Body of pancreas (tissue), 4 donors: ENCODE measurements around the gene NEU4. TPM values are rescaled to one million over a fixed set of nuclear protein-coding genes. Genes with fewer than 3 reads are reported as not detected.
"Not testable (repeated sequence)": the region's sequence is repeated elsewhere in the genome, so short reads cannot be mapped to it uniquely, and the experiment has no call there.

Source experiments
- ATAC-seq: fragments of 150-250 bp; one replicate; pipeline ENCODE4 v1.9.1; 2016
- DNase-seq, 4 donors: peaks; one replicate each; pipeline ENCODE4 v3.0.0-alpha.2; 2019
- H3K27ac ChIP-seq, 4 donors: fragments of 200-600 bp; sonication (generic); 1 replicate in 3 of 4; 2 replicates in 1 of 4; pipeline versions ENCODE4 v1.5.1 to v1.6.1; 2016 to 2019; ENCODE audit warnings: mild to moderate bottlenecking in 1 of 4, mixed read lengths in 1 of 4, moderate library complexity in 1 of 4
- H3K27me3 ChIP-seq, 2 donors: fragments of 200-600 bp; sonication (generic); one replicate each; pipeline ENCODE4 v1.6.0; 2016; ENCODE audit warnings: mild to moderate bottlenecking in 1 of 2
- H3K36me3 ChIP-seq, 2 donors: fragments of 200-600 bp; sonication (generic); replicated peaks in 1 of 2; 2 replicates each; pipeline ENCODE4 v1.5.1; 2016; ENCODE audit warnings: low read depth in 2 of 2; ENCODE audit not compliant: insufficient read depth in 1 of 2
- H3K4me1 ChIP-seq: fragments of 200-600 bp; sonication (generic); one replicate; pipeline ENCODE4 v1.6.0; 2016
- H3K4me3 ChIP-seq, 2 donors: fragments of 200-600 bp; sonication (generic); 1 replicate in 1 of 2; 2 replicates in 1 of 2; pipeline ENCODE4 v1.5.1; 2016 to 2019
- H3K9me3 ChIP-seq, 3 donors: fragments of 200-600 bp; sonication (generic); 1 replicate in 2 of 3; 2 replicates in 1 of 3; pipeline ENCODE4 v1.5.1; 2016
- POLR2A ChIP-seq, 3 donors: fragments of 450-650 bp; IDR thresholded peaks; one replicate each; pipeline ENCODE4 v1.6.1; 2016; ENCODE audit warnings: antibody characterized with exemption in 3 of 3, mild to moderate bottlenecking in 2 of 3
- WGBS, 2 donors: methylation state at CpG; one replicate each; pipeline ENCODE4 v1.1.5; 2017; 5-methylcytosine and 5-hydroxymethylcytosine counted together
- intact Hi-C: fragments of 100-400 bp; cut with DNase I; formaldehyde crosslinking; loops from one replicate; pipeline ENCODE4 v1.15.1; 2023
- total RNA-seq, 2 donors: library from RNA; depleted of rRNA; stranded (reverse); fragments of >200 nt; gene quantifications; one replicate each; pipeline ENCODE4 v1.1.0, GENCODE V29; 2016
- TF ChIP-seq, protein P1 (sequence below), 7 experiments: fragments of 450-650 bp in 4 of 7; fragments of 200-600 bp in 3 of 7; sonication (generic) in 3 of 7; IDR thresholded peaks; one replicate each; pipeline ENCODE4 v1.5.1; 2016 to 2019; ENCODE audit warnings: antibody characterized with exemption in 7 of 7

NEU4 gene, protein sequence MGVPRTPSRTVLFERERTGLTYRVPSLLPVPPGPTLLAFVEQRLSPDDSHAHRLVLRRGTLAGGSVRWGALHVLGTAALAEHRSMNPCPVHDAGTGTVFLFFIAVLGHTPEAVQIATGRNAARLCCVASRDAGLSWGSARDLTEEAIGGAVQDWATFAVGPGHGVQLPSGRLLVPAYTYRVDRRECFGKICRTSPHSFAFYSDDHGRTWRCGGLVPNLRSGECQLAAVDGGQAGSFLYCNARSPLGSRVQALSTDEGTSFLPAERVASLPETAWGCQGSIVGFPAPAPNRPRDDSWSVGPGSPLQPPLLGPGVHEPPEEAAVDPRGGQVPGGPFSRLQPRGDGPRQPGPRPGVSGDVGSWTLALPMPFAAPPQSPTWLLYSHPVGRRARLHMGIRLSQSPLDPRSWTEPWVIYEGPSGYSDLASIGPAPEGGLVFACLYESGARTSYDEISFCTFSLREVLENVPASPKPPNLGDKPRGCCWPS
- not detected for total RNA-seq

DNA sequence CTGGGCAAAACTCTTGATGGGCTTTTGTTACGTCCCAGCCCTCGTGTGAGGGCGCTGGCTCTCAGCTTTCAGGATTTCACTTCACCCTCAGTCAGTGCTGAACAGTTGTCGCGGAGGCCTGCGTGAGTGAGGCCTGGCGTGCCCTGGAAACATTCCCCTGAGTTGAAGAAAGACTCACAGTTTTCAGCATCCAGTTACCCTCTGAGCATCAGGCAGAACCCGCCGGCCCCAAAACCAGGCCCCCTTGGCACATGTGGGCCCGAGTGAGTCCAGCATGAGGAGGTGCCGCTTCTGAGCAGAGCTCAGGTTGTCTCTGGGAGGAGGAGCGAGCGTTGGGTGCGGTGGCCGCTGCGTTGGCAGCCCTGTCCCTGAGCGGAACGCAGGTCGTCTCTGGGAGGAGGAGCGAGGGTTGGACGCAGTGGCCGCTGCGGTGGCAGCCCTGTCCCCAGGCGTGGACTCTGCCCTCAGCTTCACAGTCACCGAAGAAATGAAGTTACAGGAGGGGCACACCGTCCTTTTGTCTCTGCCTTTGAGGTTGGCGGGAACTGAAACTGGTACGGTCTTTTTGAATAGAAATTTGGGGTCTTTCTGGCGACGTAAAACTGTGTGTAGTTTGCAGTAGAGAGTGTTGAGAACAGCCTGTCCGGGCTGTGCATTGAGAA lies at the start of gene NEU4:
TSS of gene NEU4 (plus strand) at position 473 of the 662 bp plus-strand sequence. CDS start 5,292 bp downstream, outside the sequence.
- Histone ChIP-seq H3K4me3 (no peak within 1 kb of the TSS), H3K27ac (no peak within 1 kb of the TSS), H3K9me3 (no peaks in the 10 kb centered on the region), H3K27me3 (peaks cover 0 to 8% of the 10 kb centered on the region in 2 donors), H3K4me1 (peaks cover 10% of the 10 kb centered on the region), H3K36me3 (no peaks in the 10 kb centered on the region)
- DNase-seq (no peak), ATAC-seq (no peak)
- no peak for TF ChIP-seq POLR2A (IDR thresholded peaks at IDR 0.05)
- TF ChIP-seq, protein P1, sequence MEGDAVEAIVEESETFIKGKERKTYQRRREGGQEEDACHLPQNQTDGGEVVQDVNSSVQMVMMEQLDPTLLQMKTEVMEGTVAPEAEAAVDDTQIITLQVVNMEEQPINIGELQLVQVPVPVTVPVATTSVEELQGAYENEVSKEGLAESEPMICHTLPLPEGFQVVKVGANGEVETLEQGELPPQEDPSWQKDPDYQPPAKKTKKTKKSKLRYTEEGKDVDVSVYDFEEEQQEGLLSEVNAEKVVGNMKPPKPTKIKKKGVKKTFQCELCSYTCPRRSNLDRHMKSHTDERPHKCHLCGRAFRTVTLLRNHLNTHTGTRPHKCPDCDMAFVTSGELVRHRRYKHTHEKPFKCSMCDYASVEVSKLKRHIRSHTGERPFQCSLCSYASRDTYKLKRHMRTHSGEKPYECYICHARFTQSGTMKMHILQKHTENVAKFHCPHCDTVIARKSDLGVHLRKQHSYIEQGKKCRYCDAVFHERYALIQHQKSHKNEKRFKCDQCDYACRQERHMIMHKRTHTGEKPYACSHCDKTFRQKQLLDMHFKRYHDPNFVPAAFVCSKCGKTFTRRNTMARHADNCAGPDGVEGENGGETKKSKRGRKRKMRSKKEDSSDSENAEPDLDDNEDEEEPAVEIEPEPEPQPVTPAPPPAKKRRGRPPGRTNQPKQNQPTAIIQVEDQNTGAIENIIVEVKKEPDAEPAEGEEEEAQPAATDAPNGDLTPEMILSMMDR (IDR thresholded peaks at IDR 0.05) = no peak
- intact Hi-C loops = no loop called here
- 81% methylated on average over 30 to 31 of the region's 31 CpGs for WGBS, 2 donors

DNA sequence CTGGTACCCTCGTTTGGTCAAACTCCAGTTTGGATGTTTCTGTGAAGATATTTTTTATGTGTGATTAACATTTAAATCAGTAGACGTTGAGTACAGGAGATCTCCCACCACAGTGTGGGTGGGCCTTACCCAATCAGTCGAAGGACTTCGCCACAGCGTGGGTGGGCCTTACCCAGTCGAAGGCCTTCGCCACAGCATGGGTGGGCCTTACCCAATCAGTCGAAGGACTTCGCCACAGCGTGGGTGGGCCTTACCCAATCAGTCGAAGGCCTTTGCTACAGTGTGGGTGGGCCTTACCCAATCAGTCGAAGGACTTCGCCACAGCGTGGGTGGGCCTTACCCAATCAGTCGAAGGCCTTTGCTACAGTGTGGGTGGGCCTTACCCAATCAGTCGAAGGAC lies 49.1 kb upstream of the NEU4 start:
- intact Hi-C loops = not testable (repeated sequence)
- DNase-seq = peak in 1 of 4 donors; percentile 3

DNA sequence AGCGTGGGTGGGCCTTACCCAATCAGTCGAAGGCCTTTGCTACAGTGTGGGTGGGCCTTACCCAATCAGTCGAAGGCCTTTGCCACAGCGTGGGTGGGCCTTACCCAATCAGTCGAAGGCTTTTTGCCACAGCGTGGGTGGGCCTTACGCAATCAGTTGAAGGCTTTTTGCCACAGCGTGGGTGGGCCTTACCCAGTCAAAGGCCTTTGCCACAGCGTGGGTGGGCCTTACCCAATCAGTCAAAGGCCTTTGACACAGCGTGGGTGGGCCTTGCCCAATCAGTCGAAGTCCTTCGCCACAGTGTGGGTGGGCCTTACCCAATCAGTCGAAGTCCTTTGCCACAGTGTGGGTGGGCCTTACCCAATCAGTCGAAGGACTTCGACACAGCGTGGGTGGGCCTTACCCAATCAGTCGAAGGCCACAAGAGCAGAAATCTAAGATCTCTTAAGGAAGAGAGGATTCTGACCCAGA lies 48.7 kb upstream of the NEU4 start:
- no peak overlapping the region for H3K27ac ChIP-seq
- H3K9me3 ChIP-seq = peaks cover 0 to 3% (median 0%) of the 10 kb centered on the region in 3 donors
- no peak overlapping the region for H3K4me3 ChIP-seq
- ATAC-seq = no peak
- intact Hi-C loops = no loop called here
- no peaks in the 10 kb centered on the region for H3K27me3 ChIP-seq
- H3K4me1 ChIP-seq = no peaks in the 10 kb centered on the region
- no peak for DNase-seq
- WGBS, 2 donors = 87 to 100% methylated on average over 4 to 11 of the region's 17 CpGs
- no peak for TF ChIP-seq POLR2A (IDR thresholded peaks at IDR 0.05)
- TF ChIP-seq, protein P1 (IDR thresholded peaks at IDR 0.05) = no peak
- peaks cover 0 to 5% of the 10 kb centered on the region in 2 donors for H3K36me3 ChIP-seq

More for the DNA sequence above, 49.1 kb upstream of the NEU4 start:
- not testable (repeated sequence) for H3K36me3 ChIP-seq, ATAC-seq, H3K27ac ChIP-seq, H3K27me3 ChIP-seq, H3K4me3 ChIP-seq, H3K4me1 ChIP-seq, H3K9me3 ChIP-seq
- 95 to 100% methylated on average over 4 to 11 of the region's 16 CpGs for WGBS, 2 donors

DNA sequence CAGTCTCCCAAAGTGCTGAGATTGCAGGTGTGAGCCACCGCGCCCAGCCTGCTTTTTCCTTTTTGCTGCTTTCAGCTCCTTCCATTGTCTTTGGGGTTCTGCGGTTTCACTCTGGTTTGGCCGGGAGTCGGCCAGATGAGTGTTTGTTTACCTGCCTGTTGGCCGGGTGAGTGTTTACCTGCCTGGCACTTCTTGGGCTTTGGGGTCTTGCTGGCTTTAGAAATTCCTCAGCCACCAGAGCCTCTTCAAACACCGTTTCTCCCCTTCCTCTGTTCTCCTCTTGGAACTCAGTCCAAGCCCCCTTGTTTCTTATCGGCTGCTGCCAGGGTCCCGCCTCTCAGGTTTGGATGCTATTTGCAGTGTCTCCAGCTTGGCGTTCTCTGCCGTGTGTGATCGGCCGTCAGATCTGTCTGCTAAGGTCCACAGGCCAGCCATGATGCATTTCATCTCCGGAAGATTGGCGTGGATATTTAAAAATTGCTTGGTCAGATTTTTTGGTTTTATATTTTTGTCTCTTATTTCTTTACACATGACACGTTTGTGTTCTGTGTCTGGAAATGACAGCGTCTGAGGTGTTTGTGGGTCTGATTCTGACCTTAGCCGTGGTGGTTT lies 46.6 kb upstream of the NEU4 start:
- peak in 1 of 4 donors; percentile 6 for DNase-seq
- Histone ChIP-seq H3K9me3 (peaks cover 0 to 3% (median 0%) of the 10 kb centered on the region in 3 donors), H3K4me1 (no peaks in the 10 kb centered on the region), H3K27me3 (no peaks in the 10 kb centered on the region), H3K4me3 (no peak overlapping the region), H3K36me3 (no peaks in the 10 kb centered on the region), H3K27ac (no peak overlapping the region)
- 78 to 80% methylated on average over 18 of the region's 18 CpGs for WGBS, 2 donors
- intact Hi-C loops = no loop called here
- no peak for ATAC-seq
- TF ChIP-seq POLR2A (IDR thresholded peaks at IDR 0.05) = no peak
- TF ChIP-seq, protein P1 (IDR thresholded peaks at IDR 0.05) = no peak

DNA sequence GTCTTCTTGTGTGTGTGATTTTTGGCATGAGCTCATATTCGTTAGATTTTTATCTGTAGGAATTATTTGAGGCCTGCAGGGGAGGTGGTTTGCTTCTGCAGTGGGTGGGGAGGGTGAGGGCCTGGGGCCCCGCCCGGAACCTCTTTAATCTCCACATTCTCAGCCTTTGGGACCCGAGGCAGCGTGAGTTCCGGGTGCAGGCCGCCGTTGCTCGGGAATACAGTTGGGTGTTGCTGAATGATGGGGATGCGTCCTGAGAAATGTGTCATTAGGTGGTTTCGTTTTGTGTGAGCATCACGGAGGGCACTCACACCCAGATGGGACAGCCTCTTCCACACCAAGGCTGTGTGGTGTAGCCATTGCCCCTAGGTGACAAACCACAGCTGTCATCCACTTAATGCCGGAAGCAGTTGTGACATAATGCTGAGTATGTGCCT lies 46.0 kb upstream of the NEU4 start:
- ATAC-seq (no peak), DNase-seq (peak in 2 of 4 donors; percentile 8 to 29)
- no peaks in the 10 kb centered on the region for H3K27me3 ChIP-seq
- no peaks in the 10 kb centered on the region for H3K36me3 ChIP-seq
- H3K4me1 ChIP-seq = no peaks in the 10 kb centered on the region
- peaks cover 0 to 3% (median 0%) of the 10 kb centered on the region in 3 donors for H3K9me3 ChIP-seq
- 84% methylated on average over 13 of the region's 13 CpGs for WGBS, 2 donors
- H3K27ac ChIP-seq = no peak overlapping the region
- TF ChIP-seq, protein P1 (IDR thresholded peaks at IDR 0.05) = no peak
- TF ChIP-seq POLR2A (IDR thresholded peaks at IDR 0.05) = no peak
- intact Hi-C loops = no loop called here
- H3K4me3 ChIP-seq = no peak overlapping the region
